Lower lobe of right lung (tissue), 2 donors: ENCODE results near the gene ERN1. TPM values are rescaled to one million over a fixed set of nuclear protein-coding genes. Genes with fewer than 3 reads are reported as not detected.

Experiments
- ATAC-seq, 2 donors: fragments of 200-7000 bp; cut with Tn5 transposase; one replicate each; pipeline ENCODE4 v1.9.1; 2020 to 2022; ENCODE audit warnings: mild to moderate bottlenecking in 2 of 2, moderate library complexity in 2 of 2
- DNase-seq: peaks from one replicate; pipeline ENCODE4 v3.0.0-alpha.2; 2020
- H3K27ac ChIP-seq: fragments of 200-600 bp; one replicate; pipeline ENCODE4 v1.8.0; 2022
- H3K27me3 ChIP-seq: fragments of 200-600 bp; one replicate; pipeline ENCODE4 v1.8.0; 2022; ENCODE audit warnings: low read depth
- H3K36me3 ChIP-seq: fragments of 200-600 bp; one replicate; pipeline ENCODE4 v1.8.0; 2022; ENCODE audit warnings: mild to moderate bottlenecking
- H3K4me1 ChIP-seq: fragments of 200-600 bp; one replicate; pipeline ENCODE4 v1.8.0; 2022
- H3K4me3 ChIP-seq: fragments of 200-600 bp; one replicate; pipeline ENCODE4 v1.8.0; 2022; ENCODE audit warnings: mild to moderate bottlenecking
- H3K9me3 ChIP-seq: fragments of 200-600 bp; one replicate; pipeline ENCODE4 v1.8.0; 2022
- intact Hi-C: fragments of 100-400 bp; cut with DNase I; formaldehyde crosslinking; loops from one replicate; pipeline ENCODE4 v1.11.0; 2022
- total RNA-seq: library from RNA; stranded (reverse); fragmentation: NEBNext Ultra II Directional; extraction: Animal tissue kit (Norgen Biotek cat#: 25700); gene quantifications from one replicate; pipeline ENCODE4 v1.2.1, GENCODE V29; 2021
- TF ChIP-seq, protein P1 (sequence below): fragments of 200-600 bp; IDR thresholded peaks from one replicate; pipeline ENCODE4 v1.8.0; 2022; ENCODE audit warnings: antibody characterized with exemption, mild to moderate bottlenecking
- donor health status: DM: no; HTN: yes; CAD: no; lungs with severe emphysema.

Gene ERN1
- total RNA-seq, 1 donor from 2014 or later: 39.7 TPM

DNA sequence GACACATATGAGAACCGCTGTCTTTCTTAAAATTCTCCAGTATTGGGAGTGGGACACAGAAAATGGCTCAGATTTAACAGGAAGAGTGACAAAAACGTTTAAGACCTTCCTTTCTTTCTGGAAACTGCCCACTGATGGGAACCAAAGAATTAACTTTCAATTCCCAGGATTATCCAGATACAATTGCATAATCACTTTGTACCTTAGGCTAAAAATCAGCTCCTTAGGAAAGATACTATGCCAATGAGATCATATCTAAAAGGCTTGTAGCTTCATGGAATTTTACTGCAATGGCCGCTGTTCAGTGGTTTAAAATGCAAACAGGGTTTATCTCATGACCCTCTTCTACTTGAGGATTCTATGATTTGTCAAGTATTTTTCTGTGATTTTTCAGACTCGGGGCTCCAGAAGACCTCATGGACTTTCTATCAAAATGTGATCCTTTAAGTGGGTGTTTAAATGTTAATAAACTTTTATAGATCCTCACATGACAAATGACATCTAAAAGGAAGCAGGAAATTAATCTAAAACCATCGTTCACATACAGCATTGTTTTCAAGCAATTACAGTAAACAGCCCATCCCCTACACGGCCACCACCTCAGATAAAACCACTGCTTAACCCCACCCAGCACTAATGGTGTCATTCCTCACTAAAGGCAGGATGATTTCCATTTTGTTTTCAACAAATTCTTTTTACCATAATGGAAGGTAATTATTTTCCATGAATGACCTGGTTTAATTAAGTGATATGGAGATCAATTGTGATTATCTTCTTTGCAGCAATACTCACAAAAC, 31.6 kb upstream of the ERN1 start:
- Histone ChIP-seq H3K4me3 (no peak overlapping the region), H3K4me1 (peaks cover 6% of the 10 kb centered on the region), H3K9me3 (no peaks in the 10 kb centered on the region), H3K27me3 (no peaks in the 10 kb centered on the region), H3K27ac (peak overlapping the region; percentile 12), H3K36me3 (peaks cover 25% of the 10 kb centered on the region)
- TF ChIP-seq, protein P1, sequence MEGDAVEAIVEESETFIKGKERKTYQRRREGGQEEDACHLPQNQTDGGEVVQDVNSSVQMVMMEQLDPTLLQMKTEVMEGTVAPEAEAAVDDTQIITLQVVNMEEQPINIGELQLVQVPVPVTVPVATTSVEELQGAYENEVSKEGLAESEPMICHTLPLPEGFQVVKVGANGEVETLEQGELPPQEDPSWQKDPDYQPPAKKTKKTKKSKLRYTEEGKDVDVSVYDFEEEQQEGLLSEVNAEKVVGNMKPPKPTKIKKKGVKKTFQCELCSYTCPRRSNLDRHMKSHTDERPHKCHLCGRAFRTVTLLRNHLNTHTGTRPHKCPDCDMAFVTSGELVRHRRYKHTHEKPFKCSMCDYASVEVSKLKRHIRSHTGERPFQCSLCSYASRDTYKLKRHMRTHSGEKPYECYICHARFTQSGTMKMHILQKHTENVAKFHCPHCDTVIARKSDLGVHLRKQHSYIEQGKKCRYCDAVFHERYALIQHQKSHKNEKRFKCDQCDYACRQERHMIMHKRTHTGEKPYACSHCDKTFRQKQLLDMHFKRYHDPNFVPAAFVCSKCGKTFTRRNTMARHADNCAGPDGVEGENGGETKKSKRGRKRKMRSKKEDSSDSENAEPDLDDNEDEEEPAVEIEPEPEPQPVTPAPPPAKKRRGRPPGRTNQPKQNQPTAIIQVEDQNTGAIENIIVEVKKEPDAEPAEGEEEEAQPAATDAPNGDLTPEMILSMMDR: no peak
- ATAC-seq: no peak
- intact Hi-C loops: no loop called here
- DNase-seq: no peak

DNA sequence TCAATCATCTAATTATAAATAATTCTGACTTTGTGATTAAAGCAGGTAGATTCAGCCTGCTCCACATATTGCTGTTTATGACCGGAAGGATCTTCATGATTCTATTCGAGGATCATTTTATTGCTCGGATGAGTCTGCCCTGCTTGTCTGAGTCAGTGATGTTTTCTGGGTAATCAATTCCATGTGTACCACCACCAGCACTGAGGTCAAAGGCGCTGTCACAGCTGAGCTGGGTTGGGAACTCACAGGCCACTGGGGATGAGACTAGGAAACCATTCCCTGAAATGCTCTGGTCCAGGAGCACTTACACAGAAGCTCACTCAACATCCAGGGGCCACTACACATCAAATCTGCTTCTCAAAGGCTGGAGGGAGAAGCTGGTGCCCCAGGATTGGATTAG, 30.4 kb upstream of the ERN1 start:
- ATAC-seq: no peak
- H3K4me1 ChIP-seq: peaks cover 18% of the 10 kb centered on the region
- TF ChIP-seq, protein P1: no peak
- no peak overlapping the region for H3K4me3 ChIP-seq
- H3K27me3 ChIP-seq: no peaks in the 10 kb centered on the region
- no peak for DNase-seq
- intact Hi-C loops: no loop called here
- peaks cover 14% of the 10 kb centered on the region for H3K36me3 ChIP-seq
- H3K9me3 ChIP-seq: no peaks in the 10 kb centered on the region
- H3K27ac ChIP-seq: no peak overlapping the region

DNA sequence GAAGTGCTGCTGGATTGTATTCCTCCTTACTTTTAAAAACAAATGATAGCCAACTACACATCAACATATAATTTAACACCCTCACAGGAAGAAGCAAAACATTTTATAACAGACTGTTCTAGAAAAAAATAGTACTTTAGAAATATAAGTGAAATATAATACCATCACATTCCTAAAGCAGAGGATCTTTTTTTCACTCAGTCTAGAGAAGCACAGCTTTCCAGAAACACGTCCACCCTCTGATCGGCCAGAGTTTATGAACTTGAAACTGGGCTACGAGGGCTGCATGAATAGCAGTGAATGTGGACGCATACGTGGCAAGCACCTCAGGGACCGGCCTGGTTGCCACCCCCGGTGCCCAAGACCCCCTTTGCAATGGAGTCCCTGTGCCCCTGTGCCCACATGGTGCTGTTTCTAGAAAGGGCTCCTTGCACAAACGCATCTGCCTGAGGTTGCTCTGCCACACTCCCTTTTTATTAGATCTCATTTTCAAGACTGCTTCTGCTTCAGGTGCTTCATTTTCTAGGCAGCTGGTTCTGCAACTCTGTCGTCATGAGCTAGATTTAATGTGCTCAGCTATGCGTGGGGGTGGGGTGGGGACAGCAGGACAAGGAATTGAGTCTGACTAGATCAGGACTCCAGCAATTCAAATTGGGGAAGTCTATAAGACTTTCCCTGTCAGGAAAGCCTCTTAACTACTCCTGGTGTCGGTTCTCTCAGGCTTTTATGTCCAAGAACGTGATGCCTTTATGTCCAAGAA, 29.1 kb upstream of the ERN1 start:
- H3K27ac ChIP-seq: no peak overlapping the region

DNA sequence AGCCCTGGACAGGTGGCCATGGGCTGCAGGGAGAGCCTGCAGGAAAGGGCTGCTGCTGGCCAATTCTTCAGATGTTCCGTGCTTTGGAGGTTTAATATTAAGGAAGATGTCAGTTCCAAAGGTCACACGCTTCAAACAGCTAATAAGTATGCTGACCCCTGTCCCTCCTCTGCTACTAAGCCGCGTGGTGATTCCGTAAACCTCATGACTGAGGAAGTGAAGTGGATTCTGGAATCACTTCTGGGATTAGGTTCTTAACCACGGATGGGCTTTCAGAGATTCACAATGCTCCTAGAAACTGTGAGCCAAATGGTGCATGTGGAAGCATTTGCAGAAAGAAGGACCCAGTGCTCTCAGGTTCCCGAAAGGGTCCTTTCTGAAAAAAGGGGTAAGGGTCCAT, 28.5 kb upstream of the ERN1 start:
- Histone ChIP-seq H3K36me3 (peaks cover 12% of the 10 kb centered on the region), H3K4me1 (peaks cover 37% of the 10 kb centered on the region), H3K4me3 (no peak overlapping the region), H3K9me3 (no peaks in the 10 kb centered on the region), H3K27ac (no peak overlapping the region), H3K27me3 (no peaks in the 10 kb centered on the region)
- intact Hi-C loops: no loop called here
- DNase-seq: no peak
- no peak for ATAC-seq
- TF ChIP-seq, protein P1: no peak

More for the DNA sequence above, 29.1 kb upstream of the ERN1 start:
- H3K36me3 ChIP-seq: peaks cover 6% of the 10 kb centered on the region
- DNase-seq (no peak), ATAC-seq (no peak)
- peaks cover 31% of the 10 kb centered on the region for H3K4me1 ChIP-seq
- intact Hi-C loops: no loop called here
- no peaks in the 10 kb centered on the region for H3K27me3 ChIP-seq
- no peak overlapping the region for H3K4me3 ChIP-seq
- H3K9me3 ChIP-seq: no peaks in the 10 kb centered on the region
- TF ChIP-seq, protein P1: no peak

DNA sequence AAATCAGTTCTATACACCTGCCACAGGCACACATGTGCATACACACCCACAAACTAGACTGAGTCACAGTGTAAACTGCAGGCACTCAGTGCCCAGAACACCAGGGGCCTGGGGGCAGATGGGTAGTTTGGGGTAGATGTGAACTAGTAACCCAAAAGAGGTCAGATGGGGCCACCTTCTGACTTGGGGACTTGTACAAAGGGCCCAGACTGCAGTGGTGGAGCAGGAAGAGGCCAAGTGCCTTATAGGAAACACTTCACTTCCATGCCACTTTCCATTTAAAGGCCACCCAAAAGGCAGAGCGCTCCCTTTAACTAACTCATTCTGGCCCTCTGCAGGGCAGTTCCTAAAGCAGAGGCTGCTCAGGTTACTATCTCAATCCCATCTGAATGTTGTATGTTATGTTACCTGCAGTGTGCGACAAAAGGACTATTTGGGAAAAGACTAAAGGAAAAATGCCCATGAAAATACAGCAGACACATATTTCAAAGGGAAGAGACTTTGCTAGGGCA, 27.8 kb upstream of the ERN1 start:
- TF ChIP-seq, protein P1: no peak
- Histone ChIP-seq H3K27ac (no peak overlapping the region), H3K36me3 (peaks cover 17% of the 10 kb centered on the region), H3K4me1 (peaks cover 44% of the 10 kb centered on the region), H3K27me3 (no peaks in the 10 kb centered on the region), H3K4me3 (no peak overlapping the region), H3K9me3 (no peaks in the 10 kb centered on the region)
- no peak for DNase-seq
- intact Hi-C loops: no loop called here
- no peak for ATAC-seq
